HG02885 (cell line): ENCODE data around the gene PEAK1.

ENCODE experiments used
- ATAC-seq: cut with Tn5 transposase; IDR thresholded peaks from one replicate; pipeline ENCODE4 v1.9.1; 2021; ENCODE audit warnings: mild to moderate bottlenecking; ENCODE audit not compliant: unreplicated experiment, poor library complexity

Gene PEAK1, protein sequence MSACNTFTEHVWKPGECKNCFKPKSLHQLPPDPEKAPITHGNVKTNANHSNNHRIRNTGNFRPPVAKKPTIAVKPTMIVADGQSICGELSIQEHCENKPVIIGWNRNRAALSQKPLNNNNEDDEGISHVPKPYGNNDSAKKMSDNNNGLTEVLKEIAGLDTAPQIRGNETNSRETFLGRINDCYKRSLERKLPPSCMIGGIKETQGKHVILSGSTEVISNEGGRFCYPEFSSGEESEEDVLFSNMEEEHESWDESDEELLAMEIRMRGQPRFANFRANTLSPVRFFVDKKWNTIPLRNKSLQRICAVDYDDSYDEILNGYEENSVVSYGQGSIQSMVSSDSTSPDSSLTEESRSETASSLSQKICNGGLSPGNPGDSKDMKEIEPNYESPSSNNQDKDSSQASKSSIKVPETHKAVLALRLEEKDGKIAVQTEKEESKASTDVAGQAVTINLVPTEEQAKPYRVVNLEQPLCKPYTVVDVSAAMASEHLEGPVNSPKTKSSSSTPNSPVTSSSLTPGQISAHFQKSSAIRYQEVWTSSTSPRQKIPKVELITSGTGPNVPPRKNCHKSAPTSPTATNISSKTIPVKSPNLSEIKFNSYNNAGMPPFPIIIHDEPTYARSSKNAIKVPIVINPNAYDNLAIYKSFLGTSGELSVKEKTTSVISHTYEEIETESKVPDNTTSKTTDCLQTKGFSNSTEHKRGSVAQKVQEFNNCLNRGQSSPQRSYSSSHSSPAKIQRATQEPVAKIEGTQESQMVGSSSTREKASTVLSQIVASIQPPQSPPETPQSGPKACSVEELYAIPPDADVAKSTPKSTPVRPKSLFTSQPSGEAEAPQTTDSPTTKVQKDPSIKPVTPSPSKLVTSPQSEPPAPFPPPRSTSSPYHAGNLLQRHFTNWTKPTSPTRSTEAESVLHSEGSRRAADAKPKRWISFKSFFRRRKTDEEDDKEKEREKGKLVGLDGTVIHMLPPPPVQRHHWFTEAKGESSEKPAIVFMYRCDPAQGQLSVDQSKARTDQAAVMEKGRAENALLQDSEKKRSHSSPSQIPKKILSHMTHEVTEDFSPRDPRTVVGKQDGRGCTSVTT (N-terminal part only)

DNA sequence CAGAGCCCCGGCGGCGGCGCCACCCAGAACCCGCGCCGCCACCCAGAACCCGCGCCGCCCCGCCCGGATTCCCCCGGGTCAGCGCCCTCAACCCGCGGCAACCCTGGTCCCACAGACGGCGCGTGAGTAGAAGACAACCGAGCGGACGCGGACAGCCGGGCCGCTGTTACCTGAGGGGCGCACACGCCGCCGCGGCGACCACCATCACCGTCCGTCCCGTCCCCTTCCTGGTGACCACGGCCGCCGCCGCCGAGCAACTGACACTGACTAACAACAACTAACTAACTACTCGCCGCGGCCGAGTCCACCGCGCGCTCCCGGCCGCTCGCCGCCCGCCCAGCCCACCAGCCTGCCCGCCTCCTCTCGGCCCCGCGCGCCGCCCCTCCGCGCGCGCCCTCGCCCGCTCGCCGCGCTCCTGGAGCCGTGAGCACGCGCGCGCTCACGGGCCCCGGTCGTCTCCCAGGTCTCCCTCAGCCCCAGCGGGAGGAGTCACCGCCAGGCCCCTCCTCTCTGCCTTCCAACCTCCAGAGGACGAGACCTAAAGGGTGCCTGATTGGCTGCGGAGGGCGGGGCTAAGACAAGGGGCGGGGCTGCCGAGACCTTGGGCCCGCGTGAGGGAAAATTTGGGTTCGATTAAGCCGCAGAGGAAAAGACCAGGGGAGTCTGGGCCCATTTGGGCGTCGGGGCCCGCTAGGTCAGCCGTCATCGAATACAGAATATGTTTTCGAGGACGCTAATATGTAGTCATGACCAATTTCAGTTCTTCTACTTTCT, at the start of gene PEAK1:
TSS of gene PEAK1 (minus strand) at position 269 of the 774 bp plus-strand sequence. CDS start 238,178 bp downstream, outside the sequence.
- ATAC-seq, result peak; percentile 95

DNA sequence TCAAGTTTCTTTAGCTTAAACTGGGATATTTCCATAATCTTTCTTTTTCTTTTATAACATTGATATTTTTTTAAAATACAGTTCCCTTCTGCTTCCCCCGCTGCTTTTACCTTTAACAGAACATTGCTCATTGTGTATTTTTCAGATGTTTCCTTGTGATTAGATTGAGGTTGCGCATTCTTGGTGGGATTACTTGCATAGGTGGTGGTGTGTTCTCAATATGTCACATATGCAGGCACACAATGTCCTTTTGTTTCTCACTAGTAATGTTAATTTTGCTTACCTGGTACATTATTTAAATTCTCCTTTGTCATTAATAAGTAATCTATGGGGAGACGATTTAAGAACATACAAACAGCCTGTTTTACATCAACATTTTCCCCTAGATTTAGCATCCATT, 49.0 kb upstream of the PEAK1 start:
- no peak for ATAC-seq

DNA sequence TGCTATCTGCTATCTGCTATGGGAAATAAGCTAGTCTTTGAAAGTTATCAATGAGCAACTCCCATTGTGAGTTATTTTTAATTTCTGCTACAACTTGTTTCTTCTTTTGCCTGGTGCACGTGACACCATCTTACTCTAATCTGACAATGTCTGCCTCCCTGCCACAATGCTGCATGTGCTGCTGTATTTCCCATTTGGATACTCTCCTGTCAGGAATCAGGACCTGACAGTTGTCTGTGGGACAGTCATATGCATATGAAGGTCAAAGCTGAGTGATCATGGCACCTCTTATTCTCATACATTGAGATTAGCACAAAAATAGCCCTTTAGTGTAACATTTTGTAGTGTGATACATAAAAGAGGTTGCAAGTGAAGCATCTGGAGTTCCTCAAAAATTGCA, 46.6 kb upstream of the PEAK1 start:
- ATAC-seq, result no peak

DNA sequence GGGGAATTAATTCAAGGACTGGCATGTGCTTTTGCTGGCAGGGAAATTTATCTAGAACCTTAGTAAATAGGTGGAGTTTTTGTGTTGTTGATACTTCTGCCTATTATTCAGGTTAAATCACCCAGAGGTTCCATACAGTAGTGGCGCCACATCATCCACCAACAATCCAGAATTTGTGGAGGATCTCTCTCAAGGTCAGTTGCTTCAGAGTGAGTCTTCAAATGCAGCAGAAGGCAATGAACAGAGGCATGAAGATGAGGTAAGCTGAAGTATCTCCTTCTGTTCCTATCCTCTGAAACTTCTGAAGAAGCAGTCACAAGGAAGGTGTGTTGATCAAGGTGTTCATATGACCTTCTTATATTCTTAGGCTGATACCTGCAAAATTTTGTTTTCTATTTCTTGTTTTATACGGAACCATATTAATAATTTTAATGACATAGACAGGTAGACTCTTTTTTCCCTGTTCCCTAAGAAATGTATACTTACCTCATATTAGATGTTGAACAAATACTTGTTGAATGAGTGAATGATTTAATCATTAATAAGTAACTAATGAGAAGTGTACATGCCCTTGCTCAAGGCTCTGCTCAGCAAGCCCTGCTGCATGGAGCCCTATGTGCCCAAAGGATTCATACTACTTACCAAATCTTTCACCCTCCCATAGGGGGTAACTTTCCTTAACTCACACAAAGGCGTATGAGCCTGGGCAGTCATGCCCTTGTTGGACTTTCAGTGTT, 44.4 kb upstream of the PEAK1 start:
- no peak for ATAC-seq

DNA sequence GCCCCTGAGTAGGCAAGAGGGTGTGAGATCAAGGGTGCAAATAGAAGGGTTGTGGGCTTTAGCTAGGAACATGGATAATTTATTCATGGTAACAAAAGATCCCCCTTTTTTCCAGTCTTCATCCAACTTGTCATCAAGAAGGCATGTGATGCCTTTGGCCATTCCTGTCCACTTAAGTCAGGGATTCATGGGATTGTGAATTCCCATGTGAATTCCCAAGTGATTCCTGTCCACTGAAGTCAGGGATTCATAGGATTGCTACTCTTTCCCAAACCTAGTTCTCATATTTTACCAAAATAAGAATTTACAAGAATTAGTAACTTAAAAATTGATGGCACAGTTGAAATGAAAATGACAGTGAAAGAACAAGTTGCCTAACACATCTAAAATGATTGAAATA, 41.6 kb upstream of the PEAK1 start:
- no peak for ATAC-seq

DNA sequence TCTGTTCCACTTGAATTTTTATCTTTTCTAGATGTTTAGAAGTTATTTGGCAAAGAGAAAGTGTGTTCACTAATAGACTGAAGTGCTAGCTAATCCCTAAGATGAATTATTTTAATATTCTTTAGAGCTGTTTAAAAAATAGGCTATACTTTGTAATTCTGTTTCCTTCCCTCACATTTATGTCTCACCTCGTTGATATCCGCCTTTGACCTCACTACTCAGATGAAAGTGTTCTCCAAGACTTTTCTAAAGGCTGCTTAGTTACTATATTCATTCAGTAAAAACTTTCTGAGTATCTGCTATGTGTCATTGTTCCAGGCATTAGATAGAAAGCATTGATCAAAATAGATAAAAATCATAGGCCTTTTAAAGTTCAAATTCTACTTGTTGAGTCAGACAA, 39.1 kb upstream of the PEAK1 start:
- ATAC-seq, result no peak

DNA sequence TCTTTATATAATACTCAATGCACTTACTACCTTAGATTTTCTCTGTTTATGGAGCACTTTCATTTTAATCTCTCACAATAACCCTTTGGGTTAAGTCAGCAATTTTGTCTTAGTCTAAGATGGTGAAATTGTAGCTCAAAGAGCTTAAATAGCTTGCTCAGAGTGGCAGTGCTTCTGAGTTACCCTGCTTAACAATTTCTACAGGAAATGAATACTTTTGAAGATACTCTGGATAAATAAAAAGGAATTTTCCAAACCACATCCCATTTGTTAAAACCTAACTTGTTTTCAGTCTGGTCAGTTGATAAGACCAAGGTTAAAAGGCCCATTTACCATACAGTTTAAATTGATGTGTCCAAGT, 38.0 kb upstream of the PEAK1 start:
- ATAC-seq, result no peak

DNA sequence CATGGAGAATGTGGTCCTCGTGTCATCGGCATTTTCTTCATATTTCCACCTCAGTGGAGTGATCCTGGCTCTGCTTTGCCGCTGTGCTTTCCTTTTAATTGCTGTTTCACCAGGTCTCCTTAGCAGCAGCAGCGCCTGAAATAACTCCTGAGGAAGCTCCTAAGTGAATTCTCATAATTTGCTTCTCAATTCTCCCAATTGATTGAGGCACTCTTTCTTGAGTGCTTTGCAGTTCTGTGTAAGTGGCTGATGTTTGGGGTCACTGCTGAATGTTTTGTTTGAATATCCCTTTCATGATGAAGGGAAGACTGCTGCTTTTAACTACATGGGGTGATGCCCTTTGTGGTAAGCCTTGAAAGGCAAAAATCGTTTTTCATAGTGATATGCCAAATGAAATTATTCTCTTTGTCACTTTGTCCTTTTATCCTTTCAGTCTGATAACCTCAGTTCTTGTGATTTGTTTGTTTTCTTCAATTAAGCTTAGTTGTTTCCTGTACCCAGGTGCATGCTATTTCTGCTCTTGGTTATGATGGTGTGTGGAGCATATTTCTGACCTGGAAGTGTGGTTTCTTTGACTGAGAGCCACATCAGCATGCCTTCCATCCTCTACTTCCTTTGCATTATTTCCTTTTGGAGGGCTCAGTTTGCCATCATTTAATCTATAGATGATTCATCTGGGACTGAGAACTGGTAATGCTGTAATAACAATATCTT, 37.4 kb upstream of the PEAK1 start:
- ATAC-seq, result no peak

DNA sequence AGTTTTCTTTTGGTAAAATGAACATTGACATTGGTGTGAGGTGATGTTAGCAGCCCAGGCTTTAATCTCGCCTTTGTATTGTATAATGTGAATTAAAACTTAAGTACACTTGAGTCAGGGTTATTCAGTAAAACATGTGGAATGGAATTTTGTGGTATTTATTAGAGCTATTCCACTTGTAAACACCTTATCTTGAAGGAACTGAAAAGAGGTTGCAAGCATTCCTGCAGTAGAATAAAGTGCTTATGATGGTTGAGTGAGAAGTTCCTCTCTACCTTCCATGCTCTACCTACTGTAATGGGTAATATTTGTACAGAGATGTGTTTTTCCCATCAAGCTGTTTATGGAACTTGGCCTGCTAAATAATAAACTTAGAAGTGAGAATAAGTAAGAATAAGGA, 36.8 kb upstream of the PEAK1 start:
- no peak for ATAC-seq

DNA sequence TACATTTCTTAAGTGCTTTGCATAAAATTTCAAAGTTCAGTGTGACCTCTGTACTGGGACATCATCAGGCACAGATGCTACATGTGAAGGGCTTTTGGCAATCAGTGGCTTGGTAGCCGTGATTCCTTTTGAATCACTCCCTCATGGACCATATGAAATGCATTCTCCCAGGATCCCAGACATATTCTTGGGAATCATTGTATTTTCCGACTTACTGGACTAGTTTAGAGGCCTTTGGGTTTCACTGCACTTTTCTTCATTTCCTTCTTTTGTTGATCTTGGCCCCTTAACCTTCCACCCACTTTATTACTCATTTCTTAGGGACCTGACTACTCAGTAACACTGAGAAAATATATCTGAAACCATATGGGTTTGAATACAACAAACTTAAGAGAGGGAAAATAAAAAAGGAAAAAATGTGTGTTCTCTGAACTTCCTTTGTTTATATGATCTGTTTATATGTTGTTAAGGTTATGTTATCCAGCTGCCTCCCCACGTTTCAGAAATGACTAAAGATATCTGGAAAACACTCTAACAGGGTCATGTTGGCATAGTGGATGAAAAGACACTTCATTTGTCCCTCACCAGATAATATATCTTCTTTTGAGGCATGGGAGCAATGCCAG, 35.9 kb upstream of the PEAK1 start:
- ATAC-seq, result no peak

DNA sequence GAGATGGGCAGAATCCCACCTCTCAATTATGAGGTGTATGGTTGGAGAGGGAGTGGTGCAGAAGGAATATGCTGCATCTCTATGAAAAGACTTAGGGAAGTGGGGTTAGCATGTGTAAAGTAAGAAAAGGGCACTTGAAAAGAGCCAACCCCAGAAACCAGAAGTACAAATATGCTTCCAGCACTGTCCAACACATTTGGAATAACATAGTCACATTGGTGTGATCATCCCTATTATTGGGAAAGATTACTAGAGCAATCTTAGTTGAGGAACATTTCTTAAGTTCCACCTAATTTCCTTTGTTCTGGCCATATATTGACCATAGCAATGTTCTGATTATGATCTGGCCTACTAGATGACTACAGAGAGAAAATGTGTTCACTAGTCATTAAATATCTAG, 35.0 kb upstream of the PEAK1 start:
- no peak for ATAC-seq

DNA sequence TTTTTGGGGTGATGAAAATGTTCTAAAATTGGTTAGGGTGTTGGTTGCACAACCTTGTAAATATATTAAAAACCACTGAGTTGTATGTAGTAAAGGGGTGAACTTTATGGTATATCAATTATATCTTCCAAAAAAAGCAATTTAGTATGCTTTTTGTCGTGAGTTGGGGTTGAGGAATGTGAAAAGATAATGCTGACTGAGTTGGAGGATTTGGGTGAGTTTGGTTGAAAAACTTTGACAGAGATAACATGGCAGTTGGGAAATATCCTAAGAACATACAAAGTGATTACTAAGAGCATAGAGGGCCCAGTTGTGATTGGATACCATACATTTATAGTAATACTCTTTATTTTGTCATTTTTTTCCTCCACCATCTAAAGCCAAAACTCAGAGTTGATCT, 34.4 kb upstream of the PEAK1 start:
- no peak for ATAC-seq

DNA sequence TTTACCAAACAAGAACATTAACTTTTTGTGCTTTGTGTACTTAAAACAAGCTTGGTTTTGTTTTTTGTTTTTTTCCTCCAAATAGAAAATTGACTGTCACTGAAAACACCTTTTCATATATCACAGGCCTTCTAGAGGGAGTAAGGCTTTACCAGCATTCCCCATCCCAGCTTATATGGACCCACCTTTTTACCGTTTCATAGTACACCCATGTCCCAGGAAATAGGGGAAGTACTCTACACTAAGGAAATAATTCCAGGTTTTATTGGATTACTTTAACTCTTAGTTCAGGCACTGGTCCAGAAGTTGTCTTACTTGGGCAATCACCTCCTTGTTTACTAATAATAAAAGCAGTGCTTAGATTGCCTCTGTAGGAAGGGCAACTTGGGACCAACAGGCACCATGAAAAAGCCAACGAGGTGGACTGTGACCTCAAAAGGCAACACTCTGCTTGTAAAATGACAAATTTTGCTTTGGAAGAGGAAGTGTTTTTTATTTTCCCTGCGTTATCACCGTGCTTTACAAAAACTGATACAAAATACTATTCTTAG, 27.0 kb upstream of the PEAK1 start:
- ATAC-seq, result no peak

DNA sequence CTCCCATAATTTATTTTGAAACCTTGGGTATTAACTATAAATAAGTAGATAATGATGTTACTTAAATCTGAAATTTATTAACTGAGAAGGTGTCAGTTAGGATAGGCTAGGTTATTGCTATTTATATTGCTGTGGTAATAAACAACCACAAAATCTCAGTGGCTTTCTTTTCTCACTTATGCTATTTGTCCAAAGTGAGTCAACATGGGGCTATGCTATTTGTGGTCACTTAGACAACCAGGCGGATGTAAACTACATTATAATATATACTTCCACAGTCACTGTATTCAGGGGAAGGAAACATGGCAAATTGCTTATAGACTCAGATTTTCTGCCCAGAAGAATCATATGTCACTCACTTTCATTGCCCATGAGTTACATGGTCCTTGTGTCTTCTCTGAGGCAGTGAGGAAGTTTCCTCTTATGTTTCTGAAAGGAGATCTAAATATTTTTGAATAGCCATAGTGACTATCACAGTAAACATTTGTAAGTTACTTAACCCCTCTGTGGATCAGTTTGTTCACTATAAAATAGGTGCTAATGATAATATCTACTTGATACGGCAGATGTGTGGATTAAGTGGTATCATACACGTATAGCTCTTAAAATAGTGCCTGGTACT, 20.6 kb upstream of the PEAK1 start:
- no peak for ATAC-seq

DNA sequence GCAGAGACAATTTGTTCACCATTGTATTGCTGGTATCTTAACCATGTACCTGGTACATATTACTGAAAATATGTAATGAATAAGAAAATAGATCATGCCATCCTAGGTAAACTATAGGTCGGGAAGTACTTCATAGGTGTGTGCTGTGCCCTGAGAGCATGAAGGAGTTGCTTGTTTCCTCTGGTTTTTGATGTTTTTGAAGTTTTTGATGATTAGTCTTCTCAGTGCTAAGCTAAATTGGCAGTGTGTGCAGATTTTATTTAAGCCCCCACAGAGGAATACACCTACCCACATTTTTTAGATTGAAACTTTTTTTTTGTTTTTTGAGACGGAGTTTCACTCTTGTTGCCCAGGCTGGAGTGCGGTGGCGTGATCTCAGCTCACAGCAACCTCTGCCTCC, 17.4 kb upstream of the PEAK1 start:
- no peak for ATAC-seq

DNA sequence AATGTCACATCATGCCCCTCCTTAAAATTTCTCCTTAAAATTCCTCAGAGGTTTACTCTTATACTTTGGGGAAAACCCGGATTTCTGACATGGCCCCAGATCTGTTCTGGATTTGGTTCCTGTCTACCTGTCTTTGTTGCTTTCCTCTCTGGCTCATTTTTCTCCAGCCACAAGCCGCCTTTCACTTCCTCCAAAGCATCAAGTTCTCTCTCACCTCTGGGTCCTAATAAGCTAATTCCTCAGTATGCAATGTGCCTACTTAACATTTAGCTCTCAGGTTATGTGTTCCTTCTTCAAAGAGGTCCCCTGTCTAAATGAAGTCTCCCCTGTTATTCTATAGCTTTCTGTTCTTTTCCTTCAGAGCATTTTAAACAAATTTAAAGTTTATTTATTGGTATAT, 16.9 kb upstream of the PEAK1 start:
- no peak for ATAC-seq

DNA sequence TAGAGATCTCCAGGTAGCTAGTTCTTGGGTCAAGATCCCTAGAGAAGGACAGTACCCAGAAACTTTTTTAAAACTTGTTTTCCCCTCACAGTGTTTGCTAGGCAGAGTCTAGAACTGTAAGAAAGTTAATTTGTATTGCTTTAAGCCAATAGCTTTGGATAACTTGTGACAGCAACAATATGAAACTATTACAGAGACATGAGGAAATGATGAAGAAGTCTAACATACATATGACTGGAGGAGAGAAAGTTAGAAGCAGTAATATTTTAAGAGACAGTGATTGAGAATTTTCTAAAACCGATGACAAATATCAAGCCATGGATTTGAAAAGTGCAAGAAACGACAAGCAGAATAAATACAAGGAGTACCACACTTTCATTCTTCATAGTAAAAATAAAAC, 10.7 kb upstream of the PEAK1 start:
- no peak for ATAC-seq

DNA sequence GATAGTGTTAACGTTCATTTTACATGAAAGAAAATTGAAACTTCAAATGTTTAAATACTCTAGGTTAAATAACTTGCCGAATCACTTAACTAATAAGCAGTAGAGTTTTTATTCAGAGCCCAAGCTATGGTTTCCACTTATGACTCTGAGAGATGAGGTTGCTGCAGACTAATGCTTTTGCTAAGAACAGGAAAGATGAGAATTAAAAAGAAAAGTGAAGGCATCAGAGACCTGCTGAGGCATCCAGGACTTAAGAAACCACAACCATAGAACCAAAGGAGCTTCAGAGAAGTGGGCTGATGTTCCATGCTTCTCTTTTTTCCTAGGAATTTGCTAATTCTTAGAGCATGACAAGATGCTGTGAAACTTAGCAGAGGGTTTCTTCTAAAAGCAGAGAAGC, 10.3 kb upstream of the PEAK1 start:
- no peak for ATAC-seq
